GM19467 (cell line): ENCODE measurements around the gene TFF1.

ENCODE experiments used
- ATAC-seq: cut with Tn5 transposase; IDR thresholded peaks from one replicate; pipeline ENCODE4 v1.9.1; 2021; ENCODE audit warnings: mild to moderate bottlenecking, moderate library complexity; ENCODE audit not compliant: unreplicated experiment

TFF1 gene

GRCh38 chr21:42365770-42366169 is 565 bp downstream of the TFF1 start:
- no peak for ATAC-seq

- no peak for ATAC-seq
Observed at GRCh38 chr21:42364304-42364865, 1.9 kb downstream of the TFF1 start.

GRCh38 chr21:42363312-42363711 is 3.0 kb downstream of the TFF1 start:
- no peak for ATAC-seq

GRCh38 chr21:42362700-42363099 is 3.6 kb downstream of the TFF1 start:
- no peak for ATAC-seq

- no peak for ATAC-seq
Observed at GRCh38 chr21:42362198-42362597, 4.1 kb downstream of the TFF1 start.

GRCh38 chr21:42361286-42361685 is 5.0 kb downstream of the TFF1 start:
- no peak for ATAC-seq

- no peak for ATAC-seq
Observed at GRCh38 chr21:42360317-42360716, 6.0 kb downstream of the TFF1 start.

GRCh38 chr21:42358937-42359336 is 7.4 kb downstream of the TFF1 start:
- no peak for ATAC-seq

DNA sequence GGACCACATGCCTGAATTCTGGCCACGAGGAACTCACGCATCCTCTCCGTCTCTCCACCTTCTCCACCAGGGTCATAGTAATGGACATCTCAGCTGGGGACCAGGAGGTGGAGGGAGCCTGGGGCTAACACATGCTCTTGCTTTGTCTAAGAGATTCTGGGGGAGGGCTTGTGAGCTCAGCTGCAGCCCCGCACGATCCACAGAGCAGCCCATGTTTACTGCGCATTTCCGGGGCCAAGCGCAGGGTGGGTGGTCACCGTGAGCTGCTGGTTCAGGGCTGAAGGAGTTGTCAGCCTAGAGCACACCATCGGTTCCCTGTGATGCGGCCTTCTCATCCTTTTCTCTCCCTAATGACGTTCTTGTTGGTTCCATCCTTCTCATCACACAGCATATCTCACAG is 8.1 kb downstream of the TFF1 start:
- ATAC-seq = no peak

DNA sequence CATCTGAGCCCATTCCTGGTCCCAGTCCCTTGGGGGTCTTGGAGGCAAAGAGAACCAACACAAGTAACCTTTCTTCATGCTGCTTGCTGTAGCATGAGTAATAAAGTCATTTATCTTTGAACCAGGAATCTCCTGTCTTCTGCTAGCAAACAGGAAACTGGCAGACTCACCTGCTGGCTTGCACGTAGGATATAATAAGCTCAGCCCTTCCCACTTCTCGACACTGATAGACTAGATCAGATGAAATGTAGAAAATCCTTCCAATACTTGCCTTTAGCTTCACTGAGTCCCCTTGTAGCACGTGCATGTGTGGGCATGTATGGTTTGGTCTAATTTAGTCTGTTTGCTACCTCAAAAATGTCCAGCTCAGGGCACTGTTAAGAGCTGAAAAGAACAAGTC is 9.0 kb downstream of the TFF1 start:
- no peak for ATAC-seq

DNA sequence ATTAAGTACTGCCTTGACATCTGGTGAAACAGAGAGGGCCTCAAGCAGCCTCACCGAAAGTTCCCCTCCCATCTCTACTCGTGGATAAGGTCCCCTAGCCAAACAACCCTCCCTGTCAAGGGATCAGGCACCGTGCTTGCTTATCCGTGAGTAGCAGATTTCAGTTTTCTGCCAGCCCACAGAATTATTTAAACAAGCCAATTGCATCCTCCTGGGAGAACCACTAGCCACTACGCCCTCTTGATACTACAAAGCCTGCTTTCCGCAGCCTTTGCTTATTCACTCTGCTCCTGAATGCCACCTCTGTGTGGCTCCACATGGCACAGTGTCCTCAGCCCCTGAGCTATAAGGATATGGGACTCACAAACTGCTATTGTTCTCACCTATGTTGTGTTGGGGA is 9.7 kb downstream of the TFF1 start:
- no peak for ATAC-seq

- ATAC-seq = no peak
Observed at GRCh38 chr21:42356046-42356445, 10.3 kb downstream of the TFF1 start.

DNA sequence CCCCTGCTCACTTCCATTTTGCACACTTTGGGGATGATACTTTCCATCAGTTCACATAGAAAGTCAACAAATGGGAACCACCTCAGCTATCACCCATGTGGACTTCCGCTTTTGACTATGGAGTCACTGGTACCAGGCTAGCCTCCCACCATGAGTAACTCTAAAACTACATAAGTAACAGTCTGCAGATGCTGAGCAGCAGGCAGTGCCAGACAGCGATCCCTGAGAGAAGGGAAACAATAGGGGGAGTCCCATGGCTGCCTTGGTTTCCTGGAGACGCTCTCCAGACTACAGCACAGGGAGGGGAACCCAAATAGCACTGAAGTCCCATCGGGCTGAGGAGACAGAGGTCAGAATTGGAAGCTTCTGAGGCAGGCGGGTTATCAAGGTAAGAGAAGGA is 12.7 kb downstream of the TFF1 start:
- no peak for ATAC-seq

DNA sequence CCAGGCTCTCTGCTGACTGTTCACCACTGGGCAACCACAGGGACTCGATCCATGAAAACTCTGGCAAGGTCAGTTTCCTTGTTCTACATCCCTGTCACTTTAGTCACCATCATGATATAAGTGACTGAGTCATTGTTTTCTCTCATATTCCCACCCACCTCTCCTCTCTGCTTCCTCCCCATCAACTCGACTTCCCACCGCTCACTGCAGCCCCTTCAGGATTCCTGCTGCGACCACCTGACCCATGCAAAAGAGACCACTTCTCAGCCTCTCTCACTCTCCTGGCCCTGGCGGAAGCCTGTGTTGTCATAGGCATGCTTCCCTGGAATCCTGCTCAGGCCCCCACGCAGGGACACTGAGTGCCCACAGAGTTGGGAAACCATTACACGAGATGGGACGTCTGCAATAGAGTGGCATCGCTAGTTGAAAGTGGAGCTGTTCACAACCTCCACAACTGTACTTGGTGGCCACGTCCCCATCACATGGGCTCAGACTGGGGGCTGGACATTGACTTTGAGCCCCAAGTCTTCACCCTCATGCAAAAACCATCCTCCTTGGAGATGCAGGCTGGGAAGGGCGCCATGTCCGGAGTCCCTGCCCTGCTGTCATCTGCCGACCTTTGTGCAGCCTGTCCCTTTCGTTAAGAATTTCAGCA is 13.8 kb downstream of the TFF1 start:
- ATAC-seq = no peak

GRCh38 chr21:42351626-42352440 is 14.5 kb downstream of the TFF1 start:
- no peak for ATAC-seq

- no peak for ATAC-seq
Observed at GRCh38 chr21:42350927-42351426, 15.4 kb downstream of the TFF1 start, which contains the start of gene TFF2. TSS of gene TFF2 (minus strand) at chr21:42350994. CDS start at chr21:42350957, 37 bp downstream.

- no peak for ATAC-seq
Observed at GRCh38 chr21:42350318-42350910, 15.9 kb downstream of the TFF1 start.

DNA sequence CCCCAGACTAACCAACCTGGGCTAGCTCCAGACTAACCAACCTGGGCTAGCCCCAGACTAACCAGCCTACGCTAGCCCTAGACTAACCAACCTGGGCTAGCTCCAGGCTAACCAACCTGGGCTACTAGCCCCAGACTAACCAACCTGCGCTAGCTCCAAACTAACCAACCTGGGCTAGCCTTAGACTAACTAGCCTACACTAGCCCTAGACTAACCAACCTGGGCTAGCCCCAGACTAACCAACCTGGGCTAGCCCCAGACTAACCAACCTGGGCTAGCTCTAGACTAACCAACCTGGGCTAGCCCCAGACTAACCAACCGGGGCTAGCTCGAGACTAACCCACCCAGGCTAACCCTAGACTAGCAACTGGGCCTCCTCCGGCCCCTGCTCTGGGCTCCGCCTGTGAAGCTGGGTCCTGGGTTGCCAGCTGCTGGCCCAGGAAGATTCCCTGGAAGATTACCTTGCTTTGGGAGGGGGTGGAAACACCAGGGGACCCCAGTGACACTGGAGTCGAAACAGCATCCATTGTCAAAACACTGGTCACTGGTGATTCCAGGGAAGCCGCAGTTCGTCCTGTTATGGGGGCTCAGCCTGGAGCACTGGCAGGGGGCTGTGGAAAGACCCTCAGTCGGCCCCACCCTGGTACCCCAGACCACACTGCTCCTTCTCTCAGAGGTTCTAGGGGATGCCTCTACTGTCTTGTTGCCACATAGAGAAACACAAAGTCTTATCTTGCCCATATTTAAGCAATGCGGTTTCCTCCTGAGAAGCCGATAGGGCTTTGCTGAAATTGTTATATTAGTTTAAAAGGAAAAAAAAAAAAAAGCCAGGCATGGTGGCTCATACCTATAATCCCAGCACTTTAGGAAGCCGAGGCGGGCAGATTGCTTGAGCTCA is 16.7 kb downstream of the TFF1 start:
- no peak for ATAC-seq

GRCh38 chr21:42348762-42349161 is 17.6 kb downstream of the TFF1 start:
- no peak for ATAC-seq

DNA sequence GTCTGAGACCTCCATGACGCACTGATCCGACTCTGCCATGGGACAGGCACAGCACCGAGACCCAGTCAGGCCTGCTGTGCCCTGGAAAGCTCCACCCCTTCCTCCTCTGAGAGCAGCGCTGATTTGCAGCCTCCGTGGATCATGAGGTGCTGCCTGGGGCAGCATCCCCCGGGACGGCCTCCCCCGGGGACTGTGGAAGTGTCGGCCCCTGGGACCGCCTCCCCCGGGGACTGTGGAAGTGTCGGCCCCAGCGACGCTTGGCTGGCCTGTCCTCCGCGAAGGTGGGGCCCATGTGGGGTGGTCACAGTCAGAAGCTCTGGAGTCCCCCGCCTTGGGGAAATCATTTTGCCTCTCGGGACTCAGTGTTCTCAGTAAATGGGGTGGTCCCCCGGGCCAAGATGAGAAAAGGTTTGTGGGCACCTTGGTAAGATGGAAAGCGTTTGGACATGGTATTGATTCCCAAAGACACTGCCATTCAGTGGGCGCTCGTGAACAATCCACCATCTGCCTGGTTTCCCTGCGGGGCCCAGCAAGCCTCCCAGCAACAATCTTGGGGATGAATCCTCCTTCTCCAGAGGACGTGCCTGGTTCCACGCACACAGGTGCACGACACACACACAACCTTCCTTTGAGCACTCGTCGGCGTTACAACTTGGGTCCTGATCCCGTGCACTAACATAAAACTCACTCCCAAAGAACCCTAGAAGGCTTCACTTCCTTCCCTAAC is 18.6 kb downstream of the TFF1 start:
- ATAC-seq = no peak
